Fibroblast of lung (primary cell): ENCODE measurements around the gene UBTD1. TPM values are rescaled to one million over a fixed set of nuclear protein-coding genes. Genes with fewer than 3 reads are reported as not detected.
A peak's percentile ranks its signal among the peaks of the same experiment; 100 is the strongest.

Source experiments
- DNase-seq, 2 donors: peaks; one replicate each; pipeline versions ENCODE4 v3.0.0 to v3.0.0-alpha.2; 2010; ENCODE audit warnings: low read depth in 2 of 2
- H2AFZ ChIP-seq: 2 replicates; pipeline ENCODE4 v1.5.1; 2012; ENCODE audit warnings: low read length, control low read depth, inconsistent platforms
- H3K27ac ChIP-seq: 2 replicates; pipeline ENCODE4 v1.5.1; 2011; ENCODE audit warnings: low read length, control low read depth; ENCODE audit not compliant: insufficient read depth
- H3K27me3 ChIP-seq: 2 replicates; pipeline ENCODE4 v1.5.1; 2011; ENCODE audit warnings: mild to moderate bottlenecking, low read length; ENCODE audit not compliant: control insufficient read depth, insufficient read depth
- H3K36me3 ChIP-seq: 2 replicates; pipeline ENCODE4 v1.5.1; 2011; ENCODE audit warnings: low read length; ENCODE audit not compliant: control insufficient read depth, insufficient read depth
- H3K4me1 ChIP-seq: 2 replicates; pipeline ENCODE4 v1.5.1; 2011; ENCODE audit warnings: low read length; ENCODE audit not compliant: control insufficient read depth, insufficient read depth; ENCODE audit errors: extremely low read depth
- H3K4me2 ChIP-seq: 2 replicates; pipeline ENCODE4 v1.5.1; 2011; ENCODE audit warnings: low read length, control low read depth; ENCODE audit not compliant: insufficient read depth; ENCODE audit errors: extremely low read depth
- H3K4me3 ChIP-seq, 4 experiments: fragments of 200-600 bp in 1 of 4; sonication (generic) in 1 of 4; replicated peaks in 1 of 4; 2 replicates each; pipeline ENCODE4 v1.5.1; 2011 to 2016; ENCODE audit warnings: low read length in 4 of 4, low read depth in 3 of 4, mild to moderate bottlenecking in 3 of 4, control low read depth in 2 of 4, inconsistent platforms in 1 of 4, mixed read lengths in 1 of 4; ENCODE audit not compliant: insufficient read depth in 1 of 4; ENCODE audit errors: control extremely low read depth in 1 of 4
- H3K79me2 ChIP-seq: 2 replicates; pipeline ENCODE4 v1.5.1; 2012; ENCODE audit warnings: mild to moderate bottlenecking, low read length, inconsistent platforms; ENCODE audit not compliant: control insufficient read depth, insufficient read depth
- H3K9ac ChIP-seq: 2 replicates; pipeline ENCODE4 v1.5.1; 2011; ENCODE audit warnings: mild to moderate bottlenecking, low read length, control low read depth; ENCODE audit not compliant: insufficient read depth
- H3K9me3 ChIP-seq: 2 replicates; pipeline ENCODE4 v1.5.1; 2012; ENCODE audit warnings: low read depth, low read length; ENCODE audit not compliant: control insufficient read depth, insufficient read depth
- H4K20me1 ChIP-seq: 2 replicates; pipeline ENCODE4 v1.5.1; 2011; ENCODE audit warnings: low read length; ENCODE audit not compliant: control insufficient read depth, insufficient read depth; ENCODE audit errors: extremely low read depth
- EZH2 ChIP-seq: IDR thresholded peaks from 2 replicates; pipeline ENCODE4 v1.5.1; 2012; ENCODE audit warnings: low read length, control low read depth, mild to moderate bottlenecking; ENCODE audit errors: missing control alignments
- polyA minus RNA-seq: library from RNA; depleted of rRNA, polyadenylated mRNA; stranded (reverse); fragments of >200 nt; gene quantifications from 2 replicates; pipeline ENCODE4 v1.2.3, GENCODE V29; 2011; ENCODE audit warnings: low replicate concordance
- polyA plus RNA-seq, 2 donors: library from polyadenylated mRNA; depleted of rRNA in 1 of 2; stranded (reverse) in 1 of 2; unstranded in 1 of 2; fragments of >200 nt; gene quantifications; 2 replicates each; pipeline ENCODE4 v1.2.1, GENCODE V29; 2011 to 2012; ENCODE audit warnings: missing spikeins in 1 of 2
- total RNA-seq: library from RNA; depleted of rRNA; stranded (reverse); fragments of >200 nt; gene quantifications from 2 replicates; pipeline ENCODE4 v1.2.1, GENCODE V29; 2014
- TF ChIP-seq, protein P1 (sequence below), 2 donors: IDR thresholded peaks in 1 of 2; conservative IDR thresholded peaks in 1 of 2; 1 replicate in 1 of 2; 2 replicates in 1 of 2; pipeline ENCODE4 v1.5.1; 2011 to 2012; ENCODE audit warnings: low read length in 2 of 2, control low read depth in 1 of 2, inconsistent platforms in 1 of 2, low read depth in 1 of 2, mild to moderate bottlenecking in 1 of 2

The UBTD1 gene, protein sequence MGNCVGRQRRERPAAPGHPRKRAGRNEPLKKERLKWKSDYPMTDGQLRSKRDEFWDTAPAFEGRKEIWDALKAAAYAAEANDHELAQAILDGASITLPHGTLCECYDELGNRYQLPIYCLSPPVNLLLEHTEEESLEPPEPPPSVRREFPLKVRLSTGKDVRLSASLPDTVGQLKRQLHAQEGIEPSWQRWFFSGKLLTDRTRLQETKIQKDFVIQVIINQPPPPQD
- total RNA-seq (20.3 and 22.0 TPM in 2 replicates), polyA plus RNA-seq (10.7 and 15.0 TPM in 2 replicates), polyA minus RNA-seq (7.2 and 12.7 TPM in 2 replicates)
- polyA plus RNA-seq (2012), result 16.4 and 28.3 TPM in 2 replicates

DNA sequence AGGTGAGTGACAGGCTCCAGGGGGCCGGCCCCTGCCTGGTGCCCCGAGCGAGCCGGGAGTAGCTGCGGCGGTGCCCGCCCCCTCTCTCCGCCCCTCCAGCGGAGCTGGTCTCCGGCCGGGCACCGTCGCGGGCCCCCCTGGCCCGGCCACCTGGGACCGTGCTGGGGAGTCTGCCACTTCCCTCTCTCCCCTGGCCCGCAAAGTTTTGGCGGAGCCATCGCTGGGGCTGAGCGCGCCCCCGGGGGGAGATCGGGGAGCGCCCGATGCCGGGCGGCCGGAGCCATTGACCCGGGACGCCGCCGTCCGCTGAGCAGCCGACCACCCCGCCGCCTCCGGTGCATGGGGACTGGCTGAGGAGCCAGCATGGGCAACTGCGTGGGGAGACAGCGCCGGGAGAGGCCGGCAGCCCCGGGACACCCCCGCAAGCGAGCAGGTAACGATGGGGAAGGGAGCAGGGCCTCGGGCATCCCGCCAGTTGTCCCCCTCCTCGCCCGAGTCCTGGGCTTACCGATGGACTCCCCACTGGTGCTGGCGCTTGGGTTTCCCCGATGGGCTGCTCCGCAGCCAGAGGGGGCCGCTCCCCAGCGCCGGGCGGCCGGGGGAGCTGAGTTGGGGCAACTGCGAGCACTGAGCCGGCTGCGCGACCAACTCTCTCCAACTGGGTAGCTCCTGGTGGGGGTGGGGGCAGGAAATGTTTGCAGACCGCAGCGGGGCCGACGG is at the start of gene UBTD1:
TSS of gene UBTD1 (plus strand) at position 84 of the 720 bp plus-strand sequence. CDS start at position 364, 280 bp downstream.
- H3K27ac ChIP-seq, result peak within 1 kb of the TSS; percentile 95
- H3K27me3 ChIP-seq, result no peaks in the 10 kb centered on the region
- H3K4me2 ChIP-seq, result peak within 1 kb of the TSS; percentile 96
- H3K79me2 ChIP-seq, result peaks cover 61% of the 10 kb centered on the region
- H3K9ac ChIP-seq, result peak within 1 kb of the TSS; percentile 90
- no peaks in the 10 kb centered on the region for H4K20me1 ChIP-seq
- H2AFZ ChIP-seq, result peak within 1 kb of the TSS; percentile 81
- no peaks in the 10 kb centered on the region for H3K9me3 ChIP-seq
- peak within 1 kb of the TSS; percentile 98 to 99 (median 98) for H3K4me3 ChIP-seq
- H3K4me1 ChIP-seq, result peaks cover 8% of the 10 kb centered on the region
- DNase-seq, result peak; percentile 41 to 60
- TF ChIP-seq, protein P1, sequence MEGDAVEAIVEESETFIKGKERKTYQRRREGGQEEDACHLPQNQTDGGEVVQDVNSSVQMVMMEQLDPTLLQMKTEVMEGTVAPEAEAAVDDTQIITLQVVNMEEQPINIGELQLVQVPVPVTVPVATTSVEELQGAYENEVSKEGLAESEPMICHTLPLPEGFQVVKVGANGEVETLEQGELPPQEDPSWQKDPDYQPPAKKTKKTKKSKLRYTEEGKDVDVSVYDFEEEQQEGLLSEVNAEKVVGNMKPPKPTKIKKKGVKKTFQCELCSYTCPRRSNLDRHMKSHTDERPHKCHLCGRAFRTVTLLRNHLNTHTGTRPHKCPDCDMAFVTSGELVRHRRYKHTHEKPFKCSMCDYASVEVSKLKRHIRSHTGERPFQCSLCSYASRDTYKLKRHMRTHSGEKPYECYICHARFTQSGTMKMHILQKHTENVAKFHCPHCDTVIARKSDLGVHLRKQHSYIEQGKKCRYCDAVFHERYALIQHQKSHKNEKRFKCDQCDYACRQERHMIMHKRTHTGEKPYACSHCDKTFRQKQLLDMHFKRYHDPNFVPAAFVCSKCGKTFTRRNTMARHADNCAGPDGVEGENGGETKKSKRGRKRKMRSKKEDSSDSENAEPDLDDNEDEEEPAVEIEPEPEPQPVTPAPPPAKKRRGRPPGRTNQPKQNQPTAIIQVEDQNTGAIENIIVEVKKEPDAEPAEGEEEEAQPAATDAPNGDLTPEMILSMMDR (conservative IDR thresholded peaks at IDR 0.05 in 1 of 2, IDR thresholded peaks at IDR 0.05 in 1 of 2; ENCODE audit: low read depth in 1 of 2, low read length in 2 of 2), result no peak
- no peak for TF ChIP-seq EZH2
- no peaks in the 10 kb centered on the region for H3K36me3 ChIP-seq

DNA sequence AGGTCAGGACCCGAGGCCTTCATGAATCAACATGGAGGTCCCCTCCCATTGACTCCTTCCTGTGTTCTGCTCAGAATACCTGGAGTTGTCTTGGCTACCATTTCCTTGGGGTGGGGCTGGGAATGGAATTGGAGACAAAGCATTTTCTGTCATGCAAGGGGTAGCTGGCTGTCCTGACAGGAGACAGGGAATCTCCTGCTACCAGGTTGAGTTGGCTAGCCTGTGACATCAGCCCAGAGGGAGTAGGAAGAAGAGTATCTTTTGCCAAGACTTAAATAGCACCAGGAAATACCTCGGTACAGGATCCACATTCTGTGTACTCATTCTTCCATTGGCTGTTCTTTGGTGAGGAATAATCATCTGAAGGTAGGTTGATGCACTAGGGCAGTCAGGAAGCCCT is 47.9 kb upstream of the UBTD1 start:
- no peak for TF ChIP-seq EZH2
- TF ChIP-seq, protein P1 (conservative IDR thresholded peaks at IDR 0.05 in 1 of 2, IDR thresholded peaks at IDR 0.05 in 1 of 2; ENCODE audit: low read depth in 1 of 2, low read length in 2 of 2), result no peak
- Histone ChIP-seq H3K27me3 (no peaks in the 10 kb centered on the region), H3K27ac (no peak overlapping the region), H3K36me3 (peaks cover 15% of the 10 kb centered on the region), H2AFZ (no peak overlapping the region), H3K4me3 (no peak overlapping the region), H3K79me2 (peaks cover 62% of the 10 kb centered on the region), H3K9ac (no peak overlapping the region), H4K20me1 (no peaks in the 10 kb centered on the region), H3K4me2 (no peak overlapping the region), H3K4me1 (no peaks in the 10 kb centered on the region), H3K9me3 (no peaks in the 10 kb centered on the region)
- peak in 1 of 2 donors; percentile 24 for DNase-seq

DNA sequence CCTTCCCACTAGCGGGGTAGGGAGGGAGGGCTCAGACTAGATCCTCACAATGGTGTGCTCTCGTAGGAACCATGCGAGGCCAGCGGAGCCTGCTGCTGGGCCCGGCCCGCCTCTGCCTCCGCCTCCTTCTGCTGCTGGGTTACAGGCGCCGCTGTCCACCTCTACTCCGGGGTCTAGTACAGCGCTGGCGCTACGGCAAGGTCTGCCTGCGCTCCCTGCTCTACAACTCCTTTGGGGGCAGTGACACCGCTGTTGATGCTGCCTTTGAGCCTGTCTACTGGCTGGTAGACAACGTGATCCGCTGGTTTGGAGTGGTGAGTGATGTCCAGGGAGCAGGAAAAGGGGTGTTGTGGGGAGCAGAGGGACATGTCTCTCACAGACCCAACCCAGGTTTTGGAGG is 47.1 kb upstream of the UBTD1 start:
- Histone ChIP-seq H3K4me3 (no peak overlapping the region), H3K27ac (no peak overlapping the region), H3K79me2 (peaks cover 57% of the 10 kb centered on the region), H4K20me1 (no peaks in the 10 kb centered on the region), H3K9me3 (no peaks in the 10 kb centered on the region), H3K4me2 (no peak overlapping the region), H3K27me3 (no peaks in the 10 kb centered on the region), H3K4me1 (no peaks in the 10 kb centered on the region), H3K9ac (no peak overlapping the region), H3K36me3 (peaks cover 15% of the 10 kb centered on the region), H2AFZ (no peak overlapping the region)
- TF ChIP-seq, protein P1 (conservative IDR thresholded peaks at IDR 0.05 in 1 of 2, IDR thresholded peaks at IDR 0.05 in 1 of 2; ENCODE audit: low read depth in 1 of 2, low read length in 2 of 2), result no peak
- TF ChIP-seq EZH2, result no peak
- DNase-seq, result no peak
